Measurements from ENCODE around the gene MOSMO. TPM values are rescaled to one million over a fixed set of nuclear protein-coding genes. Genes with fewer than 3 reads are reported as not detected.

The MOSMO gene
- total RNA-seq, 4 donors from 2014 or later = 8.4 to 68.5 (median 17.2) TPM

- no peak for TF ChIP-seq POLR2AphosphoS5 (IDR thresholded peaks at IDR 0.05)
- no peak for TF ChIP-seq POLR2A (IDR thresholded peaks at IDR 0.05)
- no peak for TF ChIP-seq EP300 (IDR thresholded peaks at IDR 0.05; ENCODE audit: low read depth)
- no peak for TF ChIP-seq CTCF (IDR thresholded peaks at IDR 0.05)
- Histone ChIP-seq H3K27ac (no peak overlapping the region), H3K4me1 (no peaks in the 10 kb centered on the region), H3K36me3 (no peaks in the 10 kb centered on the region), H3K9me3 (no peaks in the 10 kb centered on the region), H3K27me3 (no peaks in the 10 kb centered on the region), H3K4me3 (no peak overlapping the region)
- 70 to 77% methylated on average over 3 of the region's 3 CpGs for WGBS, 2 donors (ENCODE audit: low coverage in 1 of 2)
- in situ Hi-C loops (cut with MboI; ENCODE audit: low pct_ligation_motif_present in 1 of 4, low pct_unique_long_range_greater_than_20kb in 1 of 4, low sequenced_read_pairs in 3 of 4) = no loop called here
- no peak for DNase-seq
- intact Hi-C loops (cut with DNase I; ENCODE audit: low total_unique reads) = no loop called here
Measured at GRCh38 chr16:22120440-22120839, 112.5 kb downstream of the MOSMO start.

- H3K4me3 ChIP-seq = no peak overlapping the region
- in situ Hi-C loops (cut with MboI; ENCODE audit: low pct_ligation_motif_present in 1 of 4, low pct_unique_long_range_greater_than_20kb in 1 of 4, low sequenced_read_pairs in 3 of 4) (no loop called here), intact Hi-C loops (cut with DNase I; ENCODE audit: low total_unique reads) (no loop called here)
Measured at GRCh38 chr16:22122239-22122638, 114.3 kb downstream of the MOSMO start.

GRCh38 chr16:22123146-22123545, 115.2 kb downstream of the MOSMO start:
- no peaks in the 10 kb centered on the region for H3K36me3 ChIP-seq
- intact Hi-C loops (cut with DNase I; ENCODE audit: low total_unique reads) = no loop called here
- no peak for DNase-seq
- WGBS, 2 donors (ENCODE audit: low coverage in 1 of 2) = 36 to 67% methylated on average over 1 to 3 of the region's 3 CpGs
- H3K4me1 ChIP-seq = no peaks in the 10 kb centered on the region
- TF ChIP-seq POLR2A (IDR thresholded peaks at IDR 0.05) = no peak
- TF ChIP-seq POLR2AphosphoS5 (IDR thresholded peaks at IDR 0.05) = no peak
- TF ChIP-seq CTCF (IDR thresholded peaks at IDR 0.05) = no peak
- TF ChIP-seq EP300 (IDR thresholded peaks at IDR 0.05; ENCODE audit: low read depth) = no peak
- H3K27ac ChIP-seq = no peak overlapping the region
- no peaks in the 10 kb centered on the region for H3K27me3 ChIP-seq
- in situ Hi-C loops (cut with MboI; ENCODE audit: low pct_ligation_motif_present in 1 of 4, low pct_unique_long_range_greater_than_20kb in 1 of 4, low sequenced_read_pairs in 3 of 4) = no loop called here
- no peak overlapping the region for H3K4me3 ChIP-seq
- H3K9me3 ChIP-seq = no peaks in the 10 kb centered on the region

More at GRCh38 chr16:22122239-22122638, 114.3 kb downstream of the MOSMO start:
- no peak for DNase-seq
- Histone ChIP-seq H3K4me1 (no peaks in the 10 kb centered on the region), H3K9me3 (no peaks in the 10 kb centered on the region), H3K27ac (no peak overlapping the region), H3K36me3 (no peaks in the 10 kb centered on the region), H3K27me3 (no peaks in the 10 kb centered on the region)
- TF ChIP-seq POLR2A (IDR thresholded peaks at IDR 0.05) = no peak
- no peak for TF ChIP-seq EP300 (IDR thresholded peaks at IDR 0.05; ENCODE audit: low read depth)
- no peak for TF ChIP-seq POLR2AphosphoS5 (IDR thresholded peaks at IDR 0.05)
- no peak for TF ChIP-seq CTCF (IDR thresholded peaks at IDR 0.05)

- no peak overlapping the region for H3K27ac ChIP-seq
- TF ChIP-seq POLR2AphosphoS5 (IDR thresholded peaks at IDR 0.05) (no peak), EP300 (IDR thresholded peaks at IDR 0.05; ENCODE audit: low read depth) (no peak), POLR2A (IDR thresholded peaks at IDR 0.05) (no peak), CTCF (IDR thresholded peaks at IDR 0.05) (no peak)
- no peaks in the 10 kb centered on the region for H3K9me3 ChIP-seq
- DNase-seq = no peak
- intact Hi-C loops (cut with DNase I; ENCODE audit: low total_unique reads) = no loop called here
- WGBS, 2 donors (ENCODE audit: low coverage in 1 of 2) = 92% methylated on average over 7 of the region's 7 CpGs; no CpG with 5 or more reads in 1 of the 2 donors
- no peaks in the 10 kb centered on the region for H3K4me1 ChIP-seq
- H3K27me3 ChIP-seq = no peaks in the 10 kb centered on the region
- no peak overlapping the region for H3K4me3 ChIP-seq
- in situ Hi-C loops (cut with MboI; ENCODE audit: low pct_ligation_motif_present in 1 of 4, low pct_unique_long_range_greater_than_20kb in 1 of 4, low sequenced_read_pairs in 3 of 4) = no loop called here
- no peaks in the 10 kb centered on the region for H3K36me3 ChIP-seq
Measured at GRCh38 chr16:22123759-22124490, 116.0 kb downstream of the MOSMO start.
